K562 treated with DMSO at 1 percent for 4 hours (cell line): ENCODE results near the gene AATK. TPM values are rescaled to one million over a fixed set of nuclear protein-coding genes. Genes with fewer than 3 reads are reported as not detected.

Source experiments
- total RNA-seq: library from RNA; unstranded; fragments of 300-600 nt; gene quantifications from 2 replicates; pipeline ENCODE4 v1.2.3, GENCODE V29; 2022; ENCODE audit not compliant: insufficient read depth

AATK gene
- total RNA-seq: not detected in 2 replicates

GRCh38 chr17:81166033-81166492 is at the start of gene AATK:
AATK (minus strand) TSS chr17:81166221; CDS start chr17:81165992, 229 bp downstream.

GRCh38 chr17:81165246-81166032 is 582 bp downstream of the AATK start, which contains the start of gene PVALEF:
PVALEF (plus strand) TSS chr17:81165507; CDS start chr17:81181227, 15,720 bp downstream.

Other genes with a start within 250 kb of the AATK start
- 9.9 and 11.3 TPM in 2 replicates for gene CHMP6, start 174.4 kb downstream of the AATK start, total RNA-seq
- gene BAIAP2, start 131.1 kb downstream of the AATK start, total RNA-seq: 77.6 and 77.8 TPM in 2 replicates
- not detected in 2 replicates for gene PVALEF, start 714 bp downstream of the AATK start, total RNA-seq
- gene CEP131, start 56.7 kb upstream of the AATK start, total RNA-seq: 23.3 and 27.7 TPM in 2 replicates
- 20.7 and 26.9 TPM in 2 replicates for gene TEPSIN, start 72.8 kb upstream of the AATK start, total RNA-seq
- 56.2 and 75.8 TPM in 2 replicates for gene NDUFAF8, start 73.1 kb upstream of the AATK start, total RNA-seq
- 70.6 and 79.3 TPM in 2 replicates for gene SLC38A10, start 129.1 kb upstream of the AATK start, total RNA-seq
- 8.7 and 10.6 TPM in 2 replicates for gene BAHCC1, start 229.2 kb upstream of the AATK start, total RNA-seq